GM18951 (cell line): ENCODE measurements around the gene FRRS1L.

Source experiments
- POLR2A ChIP-seq: IDR thresholded peaks from 4 replicates; pipeline ENCODE4 v1.6.1; 2011; ENCODE audit warnings: mild to moderate bottlenecking; ENCODE audit not compliant: insufficient read length, insufficient read depth; ENCODE audit errors: extremely low read depth
- in situ Hi-C: fragments of 300-500 bp; cut with MboI; formaldehyde crosslinking; loops from one replicate; pipeline ENCODE4 v1.12.0; 2022; ENCODE audit warnings: low sequenced_read_pairs, mixed read lengths, inconsistent platforms; ENCODE audit not compliant: unreplicated experiment

The FRRS1L gene

DNA sequence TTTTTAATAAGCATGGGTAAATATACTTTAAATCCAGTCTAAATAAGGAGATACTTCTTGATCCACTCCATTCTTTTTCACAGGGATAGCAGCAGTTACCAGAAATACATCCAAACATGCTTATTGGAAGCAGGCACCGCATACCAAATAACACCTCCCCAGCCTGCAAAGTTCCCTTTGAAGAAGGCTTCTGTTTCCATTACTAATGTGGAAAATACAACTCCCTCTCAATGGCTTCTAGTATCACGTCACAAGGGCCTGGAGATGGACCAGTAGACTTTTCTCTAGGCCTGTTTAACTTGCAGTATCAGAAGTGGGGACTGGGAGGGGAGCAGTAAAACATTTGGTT, 68.1 kb downstream of the FRRS1L start:
- in situ Hi-C loops = no loop called here
- TF ChIP-seq POLR2A = no peak

GRCh38 chr9:109098171-109098959, 68.7 kb downstream of the FRRS1L start:
- no peak for TF ChIP-seq POLR2A
- in situ Hi-C loops = no loop called here

DNA sequence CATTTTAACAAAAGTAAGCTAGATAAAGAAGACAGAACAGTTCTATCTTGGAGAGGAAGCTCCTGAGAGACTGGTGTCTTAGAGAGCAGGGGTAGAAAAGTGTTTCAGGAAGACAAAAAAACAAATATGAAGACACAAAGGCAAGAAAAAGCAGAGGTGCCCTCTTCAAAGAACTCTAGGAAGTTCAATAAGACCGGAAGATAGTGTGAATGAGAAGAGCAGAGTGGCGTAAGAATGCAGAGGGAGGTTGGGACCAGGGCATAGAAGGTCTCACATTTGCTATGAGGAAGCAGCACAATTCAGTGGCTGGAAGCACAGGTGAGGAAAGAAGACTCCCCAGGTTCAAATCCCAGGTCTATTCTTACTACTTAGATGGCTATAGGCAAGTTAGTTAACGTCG, 69.9 kb downstream of the FRRS1L start:
- TF ChIP-seq POLR2A = no peak
- in situ Hi-C loops = no loop called here

GRCh38 chr9:109095321-109095720, 71.7 kb downstream of the FRRS1L start:
- no peak for TF ChIP-seq POLR2A
- in situ Hi-C loops = no loop called here

DNA sequence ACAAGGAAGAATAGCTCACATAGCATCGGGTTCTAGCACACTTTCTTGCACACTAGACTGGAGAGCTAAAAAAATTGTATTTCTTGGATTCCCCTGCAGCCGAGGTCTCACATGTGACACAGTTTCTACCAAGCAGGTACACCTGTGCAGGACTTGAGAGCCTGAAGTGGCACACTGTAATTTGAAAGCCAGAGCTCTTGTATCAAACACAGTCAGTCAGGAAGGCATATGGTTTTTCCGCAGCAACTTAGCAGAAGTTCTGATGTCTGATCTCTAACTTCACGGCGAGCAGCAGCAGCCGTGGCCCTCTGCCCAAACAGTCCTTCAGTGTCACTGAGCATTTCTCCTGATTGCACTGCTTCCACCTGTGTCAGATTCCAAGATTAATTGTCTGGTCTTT, 72.8 kb downstream of the FRRS1L start:
- no peak for TF ChIP-seq POLR2A
- in situ Hi-C loops = no loop called here

GRCh38 chr9:109092587-109092986, 74.5 kb downstream of the FRRS1L start:
- in situ Hi-C loops = no loop called here
- no peak for TF ChIP-seq POLR2A

- no peak for TF ChIP-seq POLR2A
Measured at GRCh38 chr9:109092051-109092580, 74.9 kb downstream of the FRRS1L start.

GRCh38 chr9:109088221-109088620, 78.8 kb downstream of the FRRS1L start:
- in situ Hi-C loops = no loop called here
- TF ChIP-seq POLR2A = no peak

More at GRCh38 chr9:109092051-109092580, 74.9 kb downstream of the FRRS1L start:
- in situ Hi-C loops = no loop called here

- TF ChIP-seq POLR2A = no peak
- in situ Hi-C loops = no loop called here
Measured at GRCh38 chr9:109087795-109088194, 79.3 kb downstream of the FRRS1L start.

- in situ Hi-C loops = no loop called here
- no peak for TF ChIP-seq POLR2A
Measured at GRCh38 chr9:109086221-109086620, 80.8 kb downstream of the FRRS1L start.

GRCh38 chr9:109085510-109085909, 81.5 kb downstream of the FRRS1L start:
- no peak for TF ChIP-seq POLR2A
- in situ Hi-C loops = no loop called here

DNA sequence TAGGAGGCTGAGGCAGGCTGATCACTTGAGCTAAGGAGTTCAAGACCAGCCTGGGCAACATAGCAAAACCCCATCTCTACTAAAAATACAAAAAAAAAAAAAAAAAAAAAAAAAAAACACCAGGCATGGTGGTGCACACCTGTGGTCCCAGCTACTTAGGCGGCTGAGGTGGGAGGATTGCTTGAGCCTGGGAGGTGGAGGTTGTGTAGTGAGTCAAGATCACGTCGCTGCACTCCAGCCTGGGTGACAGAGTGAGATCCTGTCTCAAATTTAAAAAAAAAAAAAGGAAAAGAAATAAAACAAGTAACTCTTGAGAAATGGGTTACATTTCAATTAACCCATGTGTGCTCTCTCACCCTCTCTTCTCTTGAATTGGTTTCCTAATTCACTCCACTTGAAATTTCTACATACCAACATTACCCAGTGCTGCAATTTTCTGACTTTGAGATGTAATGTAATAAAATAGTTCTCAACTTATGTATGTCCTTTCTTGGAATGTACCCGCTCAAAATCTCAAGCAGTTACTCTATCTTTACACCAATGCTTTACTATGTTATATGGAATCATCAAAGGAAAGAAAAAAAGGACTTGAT, 83.1 kb downstream of the FRRS1L start:
- TF ChIP-seq POLR2A = no peak
- in situ Hi-C loops = no loop called here

DNA sequence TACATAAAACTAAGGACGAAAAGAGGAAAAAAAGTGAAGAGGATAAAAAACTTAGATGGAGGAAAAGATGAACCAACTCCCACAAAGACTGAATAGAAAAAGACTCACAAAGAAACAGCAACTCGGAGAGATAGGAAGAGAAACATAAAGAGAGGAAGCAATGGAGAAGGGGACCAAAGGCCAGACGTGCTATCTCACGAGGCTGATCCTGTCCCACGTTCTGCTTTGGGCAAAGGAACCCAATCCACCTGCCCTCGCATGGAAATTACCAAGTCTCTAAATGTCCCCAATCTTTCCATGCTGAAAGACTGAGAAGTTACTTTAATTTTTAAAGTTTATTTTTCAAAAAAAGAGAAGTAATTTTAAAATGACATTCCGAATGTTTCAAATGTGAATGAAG, 83.9 kb downstream of the FRRS1L start:
- no peak for TF ChIP-seq POLR2A
- in situ Hi-C loops = no loop called here

GRCh38 chr9:109082091-109082620, 84.9 kb downstream of the FRRS1L start:
- in situ Hi-C loops = no loop called here
- no peak for TF ChIP-seq POLR2A
